RPMI7951 (cell line): ENCODE data around the gene AATF. TPM values are rescaled to one million over a fixed set of nuclear protein-coding genes. Genes with fewer than 3 reads are reported as not detected.

Source experiments
- total RNA-seq: library from RNA; depleted of rRNA; stranded (reverse); fragments of >200 nt; shearing (Covaris generic); gene quantifications from 2 replicates; pipeline ENCODE4 v1.2.3, GENCODE V29; 2014; rRNA removed

The AATF gene
- total RNA-seq, 1 experiment from 2014 or later = 27.0 TPM

Other genes with a start within 250 kb of the AATF start
- 0.96 and 1.6 TPM in 2 replicates for gene LHX1, start 11.5 kb upstream of the AATF start, total RNA-seq